ENCODE data around the gene BABAM2.
"Not testable (repeated sequence)": the region's sequence is repeated elsewhere in the genome, so short reads cannot be mapped to it uniquely, and the experiment has no call there.

Gene BABAM2

GRCh38 chr2:27963472-27963871 is 72.9 kb downstream of the BABAM2 start:
- no peaks in the 10 kb centered on the region for H3K36me3 ChIP-seq (ENCODE audit: control insufficient read depth, insufficient read depth, low read length)
- no peak overlapping the region for H3K27ac ChIP-seq (ENCODE audit: low read depth, low read length)
- H3K9ac ChIP-seq (ENCODE audit: low read length) = no peak overlapping the region
- H3K27me3 ChIP-seq (ENCODE audit: control insufficient read depth, insufficient read depth, low read length) = no peaks in the 10 kb centered on the region
- H3K4me3 ChIP-seq (ENCODE audit: low read depth, low read length) = no peak overlapping the region
- peaks cover 13% of the 10 kb centered on the region for H3K9me3 ChIP-seq (ENCODE audit: control insufficient read depth, insufficient read depth, low read depth, low read length)
- H3K4me1 ChIP-seq (ENCODE audit: control insufficient read depth, insufficient read depth, low read length) = no peaks in the 10 kb centered on the region

GRCh38 chr2:27964067-27964466 is 73.5 kb downstream of the BABAM2 start:
- Histone ChIP-seq H3K27me3 (ENCODE audit: control insufficient read depth, insufficient read depth, low read length) (no peaks in the 10 kb centered on the region), H3K9ac (ENCODE audit: low read length) (no peak overlapping the region), H3K36me3 (ENCODE audit: control insufficient read depth, insufficient read depth, low read length) (no peaks in the 10 kb centered on the region), H3K27ac (ENCODE audit: low read depth, low read length) (no peak overlapping the region), H3K9me3 (ENCODE audit: control insufficient read depth, insufficient read depth, low read depth, low read length) (peaks cover 19% of the 10 kb centered on the region), H3K4me1 (ENCODE audit: control insufficient read depth, insufficient read depth, low read length) (no peaks in the 10 kb centered on the region), H3K4me3 (ENCODE audit: low read depth, low read length) (no peak overlapping the region)

GRCh38 chr2:27965841-27966240 is 75.3 kb downstream of the BABAM2 start:
- Histone ChIP-seq H3K27ac (ENCODE audit: low read depth, low read length) (no peak overlapping the region), H3K27me3 (ENCODE audit: control insufficient read depth, insufficient read depth, low read length) (no peaks in the 10 kb centered on the region), H3K4me1 (ENCODE audit: control insufficient read depth, insufficient read depth, low read length) (no peaks in the 10 kb centered on the region), H3K9me3 (ENCODE audit: control insufficient read depth, insufficient read depth, low read depth, low read length) (peaks cover 26% of the 10 kb centered on the region), H3K4me3 (ENCODE audit: low read depth, low read length) (no peak overlapping the region), H3K36me3 (ENCODE audit: control insufficient read depth, insufficient read depth, low read length) (no peaks in the 10 kb centered on the region), H3K9ac (ENCODE audit: low read length) (no peak overlapping the region)

- Histone ChIP-seq H3K9ac (ENCODE audit: low read length) (no peak overlapping the region), H3K4me1 (ENCODE audit: control insufficient read depth, insufficient read depth, low read length) (no peaks in the 10 kb centered on the region), H3K4me3 (ENCODE audit: low read depth, low read length) (no peak overlapping the region)
Measured at GRCh38 chr2:27966466-27966865, 75.9 kb downstream of the BABAM2 start.

GRCh38 chr2:27967076-27967475 is 76.5 kb downstream of the BABAM2 start:
- Histone ChIP-seq H3K27me3 (ENCODE audit: control insufficient read depth, insufficient read depth, low read length) (no peaks in the 10 kb centered on the region), H3K9ac (ENCODE audit: low read length) (no peak overlapping the region), H3K36me3 (ENCODE audit: control insufficient read depth, insufficient read depth, low read length) (no peaks in the 10 kb centered on the region), H3K4me1 (ENCODE audit: control insufficient read depth, insufficient read depth, low read length) (no peaks in the 10 kb centered on the region), H3K27ac (ENCODE audit: low read depth, low read length) (no peak overlapping the region), H3K4me3 (ENCODE audit: low read depth, low read length) (no peak overlapping the region), H3K9me3 (ENCODE audit: control insufficient read depth, insufficient read depth, low read depth, low read length) (peaks cover 26% of the 10 kb centered on the region)

More at GRCh38 chr2:27966466-27966865, 75.9 kb downstream of the BABAM2 start:
- peaks cover 26% of the 10 kb centered on the region for H3K9me3 ChIP-seq (ENCODE audit: control insufficient read depth, insufficient read depth, low read depth, low read length)
- H3K27me3 ChIP-seq (ENCODE audit: control insufficient read depth, insufficient read depth, low read length) = no peaks in the 10 kb centered on the region
- H3K36me3 ChIP-seq (ENCODE audit: control insufficient read depth, insufficient read depth, low read length) = no peaks in the 10 kb centered on the region
- H3K27ac ChIP-seq (ENCODE audit: low read depth, low read length) = no peak overlapping the region

- H3K4me3 ChIP-seq (ENCODE audit: low read depth, low read length); H3K27ac ChIP-seq (ENCODE audit: low read depth, low read length); H3K36me3 ChIP-seq (ENCODE audit: control insufficient read depth, insufficient read depth, low read length); H3K27me3 ChIP-seq (ENCODE audit: control insufficient read depth, insufficient read depth, low read length); H3K9ac ChIP-seq (ENCODE audit: low read length); H3K4me1 ChIP-seq (ENCODE audit: control insufficient read depth, insufficient read depth, low read length): not testable (repeated sequence)
- peaks cover 26% of the 10 kb centered on the region for H3K9me3 ChIP-seq (ENCODE audit: control insufficient read depth, insufficient read depth, low read depth, low read length)
Measured at GRCh38 chr2:27968045-27968444, 77.5 kb downstream of the BABAM2 start.

GRCh38 chr2:27968957-27969356 is 78.4 kb downstream of the BABAM2 start:
- H3K4me3 ChIP-seq (ENCODE audit: low read depth, low read length); H3K9ac ChIP-seq (ENCODE audit: low read length); H3K27me3 ChIP-seq (ENCODE audit: control insufficient read depth, insufficient read depth, low read length); H3K36me3 ChIP-seq (ENCODE audit: control insufficient read depth, insufficient read depth, low read length); H3K27ac ChIP-seq (ENCODE audit: low read depth, low read length); H3K4me1 ChIP-seq (ENCODE audit: control insufficient read depth, insufficient read depth, low read length): not testable (repeated sequence)
- H3K9me3 ChIP-seq (ENCODE audit: control insufficient read depth, insufficient read depth, low read depth, low read length) = peaks cover 26% of the 10 kb centered on the region

GRCh38 chr2:27972311-27972710 is 81.8 kb downstream of the BABAM2 start:
- no peak overlapping the region for H3K9ac ChIP-seq (ENCODE audit: low read length)
- no peaks in the 10 kb centered on the region for H3K36me3 ChIP-seq (ENCODE audit: control insufficient read depth, insufficient read depth, low read length)
- H3K9me3 ChIP-seq (ENCODE audit: control insufficient read depth, insufficient read depth, low read depth, low read length) = peaks cover 19% of the 10 kb centered on the region
- no peaks in the 10 kb centered on the region for H3K27me3 ChIP-seq (ENCODE audit: control insufficient read depth, insufficient read depth, low read length)
- no peak overlapping the region for H3K27ac ChIP-seq (ENCODE audit: low read depth, low read length)
- no peaks in the 10 kb centered on the region for H3K4me1 ChIP-seq (ENCODE audit: control insufficient read depth, insufficient read depth, low read length)
- H3K4me3 ChIP-seq (ENCODE audit: low read depth, low read length) = no peak overlapping the region

GRCh38 chr2:27973592-27973991 is 83.1 kb downstream of the BABAM2 start:
- Histone ChIP-seq H3K4me1 (ENCODE audit: control insufficient read depth, insufficient read depth, low read length) (no peaks in the 10 kb centered on the region), H3K9ac (ENCODE audit: low read length) (no peak overlapping the region), H3K9me3 (ENCODE audit: control insufficient read depth, insufficient read depth, low read depth, low read length) (peaks cover 12% of the 10 kb centered on the region), H3K27ac (ENCODE audit: low read depth, low read length) (no peak overlapping the region), H3K4me3 (ENCODE audit: low read depth, low read length) (no peak overlapping the region), H3K36me3 (ENCODE audit: control insufficient read depth, insufficient read depth, low read length) (no peaks in the 10 kb centered on the region), H3K27me3 (ENCODE audit: control insufficient read depth, insufficient read depth, low read length) (no peaks in the 10 kb centered on the region)

GRCh38 chr2:27976308-27976707 is 85.8 kb downstream of the BABAM2 start:
- Histone ChIP-seq H3K36me3 (ENCODE audit: control insufficient read depth, insufficient read depth, low read length) (no peaks in the 10 kb centered on the region), H3K9me3 (ENCODE audit: control insufficient read depth, insufficient read depth, low read depth, low read length) (no peaks in the 10 kb centered on the region), H3K27ac (ENCODE audit: low read depth, low read length) (no peak overlapping the region), H3K9ac (ENCODE audit: low read length) (no peak overlapping the region), H3K27me3 (ENCODE audit: control insufficient read depth, insufficient read depth, low read length) (no peaks in the 10 kb centered on the region), H3K4me1 (ENCODE audit: control insufficient read depth, insufficient read depth, low read length) (no peaks in the 10 kb centered on the region), H3K4me3 (ENCODE audit: low read depth, low read length) (no peak overlapping the region)

GRCh38 chr2:27977731-27978312 is 87.3 kb downstream of the BABAM2 start:
- Histone ChIP-seq H3K36me3 (ENCODE audit: control insufficient read depth, insufficient read depth, low read length) (no peaks in the 10 kb centered on the region), H3K9ac (ENCODE audit: low read length) (no peak overlapping the region), H3K27me3 (ENCODE audit: control insufficient read depth, insufficient read depth, low read length) (no peaks in the 10 kb centered on the region), H3K4me1 (ENCODE audit: control insufficient read depth, insufficient read depth, low read length) (no peaks in the 10 kb centered on the region), H3K9me3 (ENCODE audit: control insufficient read depth, insufficient read depth, low read depth, low read length) (no peaks in the 10 kb centered on the region), H3K4me3 (ENCODE audit: low read depth, low read length) (no peak overlapping the region), H3K27ac (ENCODE audit: low read depth, low read length) (no peak overlapping the region)

- not testable (repeated sequence) for H3K4me1 ChIP-seq (ENCODE audit: control insufficient read depth, insufficient read depth, low read length); H3K27ac ChIP-seq (ENCODE audit: low read depth, low read length); H3K36me3 ChIP-seq (ENCODE audit: control insufficient read depth, insufficient read depth, low read length); H3K9me3 ChIP-seq (ENCODE audit: control insufficient read depth, insufficient read depth, low read depth, low read length); H3K9ac ChIP-seq (ENCODE audit: low read length); H3K4me3 ChIP-seq (ENCODE audit: low read depth, low read length); H3K27me3 ChIP-seq (ENCODE audit: control insufficient read depth, insufficient read depth, low read length)
Measured at GRCh38 chr2:27978761-27979160, 88.2 kb downstream of the BABAM2 start.

Measured in HUES6 (cell line).